PC-3 (cell line): ENCODE measurements around the gene ARHGAP24.

Experiments used
- EZH2 ChIP-seq: fragments of 300-600 bp; sonication (generic); IDR thresholded peaks from one replicate; pipeline ENCODE4 v1.6.1; 2017; ENCODE audit warnings: antibody characterized with exemption, mild to moderate bottlenecking, low read length; ENCODE audit not compliant: unreplicated experiment
- EZH2phosphoT487 ChIP-seq: fragments of 300-600 bp; sonication (generic); IDR thresholded peaks from 2 replicates; pipeline ENCODE4 v1.6.1; 2018; ENCODE audit warnings: mild to moderate bottlenecking, antibody characterized with exemption, low read length, borderline replicate concordance
- TF ChIP-seq, protein P1 (sequence below): fragments of 300-600 bp; sonication (generic); conservative IDR thresholded peaks from 2 replicates; pipeline ENCODE4 v1.5.1; 2017; ENCODE audit warnings: antibody characterized with exemption, low read depth, mild to moderate bottlenecking, low read length

DNA sequence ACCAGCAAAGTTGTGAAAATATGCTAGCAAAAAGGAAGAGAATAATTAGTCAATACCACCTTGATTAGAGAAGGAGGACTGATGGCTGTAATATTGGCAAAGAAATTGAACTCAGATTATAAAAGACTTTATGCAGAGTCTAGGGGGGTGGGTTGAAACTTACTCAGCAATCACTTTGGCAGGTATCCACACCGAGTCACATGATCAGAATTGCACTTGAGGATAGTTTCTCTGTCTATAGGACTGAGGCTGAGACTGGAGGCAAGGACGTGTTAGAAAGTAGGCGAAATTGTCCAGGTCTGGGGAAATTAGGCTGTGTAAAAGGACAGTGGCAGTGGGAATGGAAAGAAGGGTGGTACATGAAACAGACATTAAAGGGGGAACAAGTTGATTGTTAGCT is 284.4 kb downstream of the ARHGAP24 start:
- TF ChIP-seq, protein P1, sequence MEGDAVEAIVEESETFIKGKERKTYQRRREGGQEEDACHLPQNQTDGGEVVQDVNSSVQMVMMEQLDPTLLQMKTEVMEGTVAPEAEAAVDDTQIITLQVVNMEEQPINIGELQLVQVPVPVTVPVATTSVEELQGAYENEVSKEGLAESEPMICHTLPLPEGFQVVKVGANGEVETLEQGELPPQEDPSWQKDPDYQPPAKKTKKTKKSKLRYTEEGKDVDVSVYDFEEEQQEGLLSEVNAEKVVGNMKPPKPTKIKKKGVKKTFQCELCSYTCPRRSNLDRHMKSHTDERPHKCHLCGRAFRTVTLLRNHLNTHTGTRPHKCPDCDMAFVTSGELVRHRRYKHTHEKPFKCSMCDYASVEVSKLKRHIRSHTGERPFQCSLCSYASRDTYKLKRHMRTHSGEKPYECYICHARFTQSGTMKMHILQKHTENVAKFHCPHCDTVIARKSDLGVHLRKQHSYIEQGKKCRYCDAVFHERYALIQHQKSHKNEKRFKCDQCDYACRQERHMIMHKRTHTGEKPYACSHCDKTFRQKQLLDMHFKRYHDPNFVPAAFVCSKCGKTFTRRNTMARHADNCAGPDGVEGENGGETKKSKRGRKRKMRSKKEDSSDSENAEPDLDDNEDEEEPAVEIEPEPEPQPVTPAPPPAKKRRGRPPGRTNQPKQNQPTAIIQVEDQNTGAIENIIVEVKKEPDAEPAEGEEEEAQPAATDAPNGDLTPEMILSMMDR, result no peak
- no peak for TF ChIP-seq EZH2phosphoT487
- no peak for TF ChIP-seq EZH2
